Measurements from ENCODE around the gene SORCS2.

- TF ChIP-seq GATA2 (IDR thresholded peaks at IDR 0.05; ENCODE audit: low read depth, low read length) = no peak
- no peak for TF ChIP-seq GATA3 (IDR thresholded peaks at IDR 0.05; ENCODE audit: low read depth, low read length)
Observed at GRCh38 chr4:7733801-7734650, 541.7 kb downstream of the SORCS2 start.

Data from SH-SY5Y (cell line).